MM.1S (cell line): ENCODE measurements around the gene LRRC27.

Experiments used
- CTCF ChIP-seq: fragments of 300-600 bp; sonication (generic); IDR thresholded peaks from 2 replicates; pipeline ENCODE4 v1.5.1; 2016; ENCODE audit warnings: antibody characterized with exemption, low read length, mixed read lengths
- EZH2phosphoT487 ChIP-seq: fragments of 300-600 bp; sonication (generic); IDR thresholded peaks from 2 replicates; pipeline ENCODE4 v1.6.1; 2018; ENCODE audit warnings: antibody characterized with exemption, low read length

GRCh38 chr10:132394201-132394811 lies 62.3 kb downstream of the LRRC27 start:
- TF ChIP-seq CTCF = no peak
- no peak for TF ChIP-seq EZH2phosphoT487
